B cell (primary cell): ENCODE data around the gene TBCD. TPM values are rescaled to one million over a fixed set of nuclear protein-coding genes. Genes with fewer than 3 reads are reported as not detected.

ENCODE experiments used
- ATAC-seq: fragments of 200-7000 bp; cut with Tn5 transposase; one replicate; pipeline ENCODE4 v1.10.0; 2021; ENCODE audit warnings: low read depth, mild to moderate bottlenecking, moderate number of reproducible peaks, moderate library complexity
- CTCF ChIA-PET: fragments of 350-600 bp; sonication (Branson Sonifier 250); formaldehyde crosslinking; loops from one replicate; lab custom pipeline; 2021; ENCODE audit warnings: antibody characterized with exemption, inconsistent platforms; lab: Charles Lee
- POLR2A ChIA-PET: fragments of 350-600 bp; sonication (Branson Sonifier 250); formaldehyde crosslinking; loops from one replicate; lab custom pipeline; 2021; ENCODE audit warnings: antibody characterized with exemption; lab: Charles Lee
- DNase-seq: peaks from one replicate; pipeline ENCODE4 v3.0.0; 2013
- H2AFZ ChIP-seq: 2 replicates; pipeline ENCODE4 v1.6.1; 2012; ENCODE audit warnings: mild to moderate bottlenecking, low read depth, low read length; ENCODE audit not compliant: insufficient read depth, poor library complexity, severe bottlenecking
- H3K27ac ChIP-seq, 2 donors: 1 replicate in 1 of 2; 2 replicates in 1 of 2; pipeline ENCODE4 v1.5.1; 2012 to 2013; ENCODE audit warnings: low read length in 2 of 2, mild to moderate bottlenecking in 2 of 2, moderate library complexity in 1 of 2
- H3K27me3 ChIP-seq, 4 experiments: fragments of 200-600 bp in 1 of 4; sonication (generic) in 1 of 4; replicated peaks in 1 of 4; 1 replicate in 2 of 4; 2 replicates in 2 of 4; pipeline versions ENCODE4 v1.6.1 to v1.7.0; 2013 to 2016; ENCODE audit warnings: low read length in 3 of 4, mild to moderate bottlenecking in 2 of 4, mixed read lengths in 1 of 4, moderate library complexity in 1 of 4; ENCODE audit not compliant: insufficient read depth in 4 of 4, control insufficient read depth in 3 of 4; ENCODE audit errors: control extremely low read depth in 1 of 4
- H3K36me3 ChIP-seq, 2 experiments: replicated peaks in 1 of 2; 1 replicate in 1 of 2; 2 replicates in 1 of 2; pipeline versions ENCODE4 v1.6.1 to v1.7.1; 2013; ENCODE audit warnings: low read length in 1 of 2; ENCODE audit not compliant: insufficient read depth in 2 of 2, control insufficient read depth in 1 of 2; ENCODE audit errors: control extremely low read depth in 1 of 2, extremely low read depth in 1 of 2
- H3K4me1 ChIP-seq, 2 donors: fragments of 200-600 bp in 1 of 2; sonication (generic) in 1 of 2; 1 replicate in 1 of 2; 2 replicates in 1 of 2; pipeline versions ENCODE4 v1.5.1 to v1.6.1; 2013 to 2017; ENCODE audit warnings: low read length in 2 of 2; ENCODE audit not compliant: control insufficient read depth in 2 of 2, insufficient read depth in 2 of 2
- H3K4me2 ChIP-seq: replicated peaks from 2 replicates; pipeline ENCODE3; 2012; ENCODE audit warnings: mild to moderate bottlenecking, low read depth, low read length; ENCODE audit not compliant: poor library complexity, severe bottlenecking
- H3K4me3 ChIP-seq, 5 experiments: fragments of 200-600 bp in 1 of 5; sonication (generic) in 1 of 5; 1 replicate in 3 of 5; 2 replicates in 2 of 5; pipeline versions ENCODE4 v1.5.1 to v1.7.0; 2011 to 2016; ENCODE audit warnings: low read length in 4 of 5, mild to moderate bottlenecking in 4 of 5, low read depth in 2 of 5, control low read depth in 1 of 5, moderate library complexity in 1 of 5; ENCODE audit not compliant: insufficient read depth in 1 of 5; ENCODE audit errors: control extremely low read depth in 1 of 5, extremely low read depth in 1 of 5
- H3K79me2 ChIP-seq: fragments of 200-600 bp; sonication (generic); one replicate; pipeline ENCODE4 v1.6.0; 2016; ENCODE audit warnings: low read length; ENCODE audit not compliant: control insufficient read depth, insufficient read depth
- H3K9ac ChIP-seq: fragments of 200-600 bp; sonication (generic); 2 replicates; pipeline ENCODE4 v1.6.1; 2017; ENCODE audit warnings: mild to moderate bottlenecking, low read length, moderate library complexity
- H3K9me3 ChIP-seq, 3 donors: one replicate each; pipeline versions ENCODE4 v1.6.1 to v1.7.1; 2013; ENCODE audit warnings: low read length in 2 of 3; ENCODE audit not compliant: control insufficient read depth in 2 of 3, insufficient read depth in 1 of 3; ENCODE audit errors: control extremely low read depth in 1 of 3
- H4K20me1 ChIP-seq: 2 replicates; pipeline ENCODE4 v1.6.0; 2012; ENCODE audit warnings: mild to moderate bottlenecking, low read length; ENCODE audit not compliant: insufficient read depth, control insufficient read depth, poor library complexity, severe bottlenecking
- H3K27ac Mint-ChIP-seq: one replicate; pipeline ENCODE4 v1.8.0; 2021; ENCODE audit warnings: mixed read lengths
- H3K27me3 Mint-ChIP-seq: one replicate; pipeline ENCODE4 v1.8.0; 2021; ENCODE audit warnings: mixed read lengths
- H3K4me1 Mint-ChIP-seq: one replicate; pipeline ENCODE4 v1.8.0; 2021; ENCODE audit warnings: mixed read lengths
- H3K4me3 Mint-ChIP-seq: one replicate; pipeline ENCODE4 v1.8.0; 2021; ENCODE audit warnings: mixed read lengths
- H3K9me3 Mint-ChIP-seq: one replicate; pipeline ENCODE4 v1.8.0; 2022; ENCODE audit warnings: mixed read lengths; ENCODE audit not compliant: insufficient read depth
- CTCF ChIP-seq: fragments of 200-600 bp; IDR thresholded peaks from one replicate; pipeline ENCODE4 v1.8.0; 2022; ENCODE audit warnings: antibody characterized with exemption, mild to moderate bottlenecking
- EZH2 ChIP-seq: IDR thresholded peaks from 2 replicates; pipeline ENCODE4 v1.6.1; 2012; ENCODE audit warnings: borderline replicate concordance, low read depth, mild to moderate bottlenecking, moderate library complexity, low read length; ENCODE audit not compliant: insufficient read depth, poor library complexity, severe bottlenecking
- WGBS: methylation state at CpG from one replicate; pipeline ENCODE4 v1.1.5; 2013; ENCODE audit warnings: missing lambda C conversion rate; ENCODE audit not compliant: insufficient coverage; 5-methylcytosine and 5-hydroxymethylcytosine counted together
- intact Hi-C: fragments of 100-400 bp; cut with micrococcal nuclease; formaldehyde crosslinking; loops from one replicate; pipeline ENCODE4 v1.10.0; 2022
- polyA plus RNA-seq: library from polyadenylated mRNA; depleted of rRNA; stranded (reverse); fragments of >200 nt; gene quantifications from 2 replicates; pipeline ENCODE4 v1.2.3, GENCODE V29; 2012
- total RNA-seq, 2 donors: library from RNA; stranded (reverse); fragments of 120-200 nt in 1 of 2; gene quantifications; 1 replicate in 1 of 2; 2 replicates in 1 of 2; pipeline versions ENCODE4 v1.2.3 to v1.2.4, GENCODE V29; 2013 to 2022

The TBCD gene
- total and polyA plus RNA-seq, 2 donors (not counting 1 experiment from before 2014, with no cell fraction given) = 60.8 to 101 TPM

- peak; percentile 31 for ATAC-seq
- no peaks in the 10 kb centered on the region for H3K36me3 ChIP-seq
Measured at GRCh38 chr17:82882715-82883418, 131.0 kb downstream of the TBCD start.

More at GRCh38 chr17:82882715-82883418, 131.0 kb downstream of the TBCD start:
- peak; percentile 71 for DNase-seq
- Mint-ChIP-seq H3K9me3 (no peaks in the 10 kb centered on the region), H3K27ac (peak overlapping the region; percentile 68), H3K4me1 (peaks cover 59% of the 10 kb centered on the region), H3K27me3 (no peaks in the 10 kb centered on the region), H3K4me3 (peak overlapping the region; percentile 53)
- Histone ChIP-seq H3K4me1 (peaks cover 54 to 58% of the 10 kb centered on the region in 2 donors), H3K79me2 (peaks cover 29% of the 10 kb centered on the region), H3K4me2 (peak overlapping the region; percentile 30), H2AFZ (no peak overlapping the region), H3K4me3 (no peak overlapping the region), H3K9me3 (peaks cover 0 to 5% (median 0%) of the 10 kb centered on the region in 3 donors), H4K20me1 (peaks cover 8% of the 10 kb centered on the region), H3K27ac (no peak overlapping the region), H3K9ac (no peak overlapping the region), H3K27me3 (peaks cover 0 to 4% (median 0%) of the 10 kb centered on the region in 4 experiments)
- WGBS = 71% methylated on average over 39 of the region's 39 CpGs
- ChIA-PET CTCF (no interaction called here), POLR2A (no interaction called here)
- TF ChIP-seq EZH2 (no peak), CTCF (no peak)
- intact Hi-C loops = no loop called here
